Activated T-cell treated with anti-CD3 and anti-CD28 coated beads, Interleukin-2, amount 50 U/mL, for 72 hours (primary cell): ENCODE data around the gene TIMM21. TPM values are rescaled to one million over a fixed set of nuclear protein-coding genes. Genes with fewer than 3 reads are reported as not detected.
A peak's percentile ranks its signal among the peaks of the same experiment; 100 is the strongest.

Experiments used
- ATAC-seq, 2 donors: fragments of 150-1000 bp; cut with Tn5 transposase; replicated peaks in 1 of 2; 2 replicates each; pipeline ENCODE4 v1.10.0; 2021; ENCODE audit warnings: moderate library complexity in 2 of 2, mild to moderate bottlenecking in 1 of 2
- DNase-seq, 2 donors: peaks; one replicate each; pipeline ENCODE4 v3.0.0; 2021 to 2022; ENCODE audit warnings: mixed read lengths in 1 of 2
- H3K27ac Mint-ChIP-seq: one replicate; pipeline ENCODE4 v1.8.0; 2022; ENCODE audit warnings: mild to moderate bottlenecking, moderate library complexity, mixed read lengths
- H3K27me3 Mint-ChIP-seq: one replicate; pipeline ENCODE4 v1.8.0; 2022; ENCODE audit warnings: low read depth, mixed read lengths
- H3K36me3 Mint-ChIP-seq, 2 donors: one replicate each; pipeline ENCODE4 v1.8.0; 2022; ENCODE audit warnings: mixed read lengths in 2 of 2, mild to moderate bottlenecking in 1 of 2; ENCODE audit not compliant: insufficient read depth in 2 of 2
- H3K4me1 Mint-ChIP-seq: one replicate; pipeline ENCODE4 v1.8.0; 2022; ENCODE audit warnings: low read depth, mixed read lengths
- H3K4me3 Mint-ChIP-seq, 2 donors: one replicate each; pipeline ENCODE4 v1.8.0; 2022; ENCODE audit warnings: mild to moderate bottlenecking in 2 of 2, mixed read lengths in 2 of 2, moderate library complexity in 2 of 2
- H3K9me3 Mint-ChIP-seq, 2 donors: one replicate each; pipeline ENCODE4 v1.8.0; 2022; ENCODE audit warnings: mixed read lengths in 2 of 2
- total RNA-seq, 2 donors: library from RNA; stranded (reverse); gene quantifications; one replicate each; pipeline ENCODE4 v1.2.3, GENCODE V29; 2022

The TIMM21 gene
- total RNA-seq, 2 donors from 2014 or later: 23.9 to 25.8 TPM

GRCh38 chr18:74153377-74153776 is 5.1 kb downstream of the TIMM21 start:
- Mint-ChIP-seq H3K9me3 (no peaks in the 10 kb centered on the region), H3K27ac (peak overlapping the region; percentile 20), H3K27me3 (no peaks in the 10 kb centered on the region), H3K4me1 (peaks cover 50% of the 10 kb centered on the region), H3K36me3 (peaks cover 6 to 11% of the 10 kb centered on the region in 2 donors), H3K4me3 (no peak overlapping the region)
- ATAC-seq (no peak), DNase-seq (no peak)

GRCh38 chr18:74153793-74154192 is 5.5 kb downstream of the TIMM21 start:
- no peak for DNase-seq

GRCh38 chr18:74154716-74155115 is 6.4 kb downstream of the TIMM21 start:
- Mint-ChIP-seq H3K4me1 (peaks cover 39% of the 10 kb centered on the region), H3K27me3 (no peaks in the 10 kb centered on the region), H3K9me3 (no peaks in the 10 kb centered on the region), H3K4me3 (no peak overlapping the region), H3K27ac (no peak overlapping the region), H3K36me3 (peaks cover 4 to 10% of the 10 kb centered on the region in 2 donors)
- ATAC-seq (no peak), DNase-seq (no peak)

More at GRCh38 chr18:74153793-74154192, 5.5 kb downstream of the TIMM21 start:
- H3K9me3 Mint-ChIP-seq: no peaks in the 10 kb centered on the region
- peaks cover 5 to 10% of the 10 kb centered on the region in 2 donors for H3K36me3 Mint-ChIP-seq
- ATAC-seq: no peak
- H3K27ac Mint-ChIP-seq: no peak overlapping the region
- peaks cover 48% of the 10 kb centered on the region for H3K4me1 Mint-ChIP-seq
- no peak overlapping the region for H3K4me3 Mint-ChIP-seq
- H3K27me3 Mint-ChIP-seq: no peaks in the 10 kb centered on the region

GRCh38 chr18:74155276-74155675 is 7.0 kb downstream of the TIMM21 start:
- Mint-ChIP-seq H3K9me3 (no peaks in the 10 kb centered on the region), H3K27me3 (no peaks in the 10 kb centered on the region), H3K27ac (no peak overlapping the region), H3K4me3 (no peak overlapping the region), H3K4me1 (peaks cover 33% of the 10 kb centered on the region), H3K36me3 (peaks cover 4 to 10% of the 10 kb centered on the region in 2 donors)
- DNase-seq (no peak), ATAC-seq (no peak)

GRCh38 chr18:74163019-74163660 is 14.8 kb downstream of the TIMM21 start:
- ATAC-seq (no peak), DNase-seq (no peak)
- Mint-ChIP-seq H3K27ac (no peak overlapping the region), H3K27me3 (no peaks in the 10 kb centered on the region), H3K4me3 (no peak overlapping the region), H3K36me3 (peaks cover 3 to 12% of the 10 kb centered on the region in 2 donors), H3K4me1 (no peaks in the 10 kb centered on the region), H3K9me3 (no peaks in the 10 kb centered on the region)

- ATAC-seq (no peak), DNase-seq (no peak)
- peaks cover 3% of the 10 kb centered on the region in 2 donors for H3K36me3 Mint-ChIP-seq
- H3K27ac Mint-ChIP-seq: no peak overlapping the region
- H3K27me3 Mint-ChIP-seq: no peaks in the 10 kb centered on the region
- H3K4me1 Mint-ChIP-seq: no peaks in the 10 kb centered on the region
- H3K4me3 Mint-ChIP-seq: no peak overlapping the region
- H3K9me3 Mint-ChIP-seq: no peaks in the 10 kb centered on the region
Measured at GRCh38 chr18:74166386-74166785, 18.1 kb downstream of the TIMM21 start.

- no peaks in the 10 kb centered on the region for H3K4me1 Mint-ChIP-seq
- no peaks in the 10 kb centered on the region for H3K9me3 Mint-ChIP-seq
- H3K27ac Mint-ChIP-seq: no peak overlapping the region
- H3K36me3 Mint-ChIP-seq: no peaks in the 10 kb centered on the region
- ATAC-seq: no peak
- no peak for DNase-seq
- peak overlapping the region; percentile 9 to 39 for H3K4me3 Mint-ChIP-seq
- peaks cover 38% of the 10 kb centered on the region for H3K27me3 Mint-ChIP-seq
Measured at GRCh38 chr18:74171910-74172606, 23.7 kb downstream of the TIMM21 start.

GRCh38 chr18:74172697-74173433 is 24.5 kb downstream of the TIMM21 start:
- ATAC-seq (no peak), DNase-seq (no peak)
- H3K36me3 Mint-ChIP-seq: no peaks in the 10 kb centered on the region
- peaks cover 40% of the 10 kb centered on the region for H3K27me3 Mint-ChIP-seq
- no peak overlapping the region for H3K27ac Mint-ChIP-seq
- no peak overlapping the region for H3K4me3 Mint-ChIP-seq
- H3K4me1 Mint-ChIP-seq: no peaks in the 10 kb centered on the region
- no peaks in the 10 kb centered on the region for H3K9me3 Mint-ChIP-seq

- peaks cover 40% of the 10 kb centered on the region for H3K27me3 Mint-ChIP-seq
- H3K4me3 Mint-ChIP-seq: no peak overlapping the region
- no peaks in the 10 kb centered on the region for H3K36me3 Mint-ChIP-seq
- H3K4me1 Mint-ChIP-seq: no peaks in the 10 kb centered on the region
- DNase-seq: no peak
- H3K9me3 Mint-ChIP-seq: no peaks in the 10 kb centered on the region
- H3K27ac Mint-ChIP-seq: no peak overlapping the region
- no peak for ATAC-seq
Measured at GRCh38 chr18:74173434-74173750, 25.1 kb downstream of the TIMM21 start.

GRCh38 chr18:74175658-74176057 is 27.3 kb downstream of the TIMM21 start:
- Mint-ChIP-seq H3K9me3 (no peaks in the 10 kb centered on the region), H3K27me3 (peaks cover 51% of the 10 kb centered on the region), H3K4me1 (no peaks in the 10 kb centered on the region), H3K27ac (no peak overlapping the region), H3K36me3 (no peaks in the 10 kb centered on the region), H3K4me3 (no peak overlapping the region)
- ATAC-seq: no peak
- DNase-seq: no peak

- DNase-seq: no peak
- no peaks in the 10 kb centered on the region for H3K4me1 Mint-ChIP-seq
- no peaks in the 10 kb centered on the region for H3K9me3 Mint-ChIP-seq
- H3K36me3 Mint-ChIP-seq: no peaks in the 10 kb centered on the region
- H3K27me3 Mint-ChIP-seq: peaks cover 40% of the 10 kb centered on the region
- no peak overlapping the region for H3K27ac Mint-ChIP-seq
- H3K4me3 Mint-ChIP-seq: no peak overlapping the region
- ATAC-seq: no peak
Measured at GRCh38 chr18:74178884-74179283, 30.6 kb downstream of the TIMM21 start.

GRCh38 chr18:74179623-74180199 is 31.4 kb downstream of the TIMM21 start:
- Mint-ChIP-seq H3K27ac (no peak overlapping the region), H3K9me3 (no peaks in the 10 kb centered on the region), H3K36me3 (no peaks in the 10 kb centered on the region), H3K4me1 (no peaks in the 10 kb centered on the region), H3K27me3 (peaks cover 48% of the 10 kb centered on the region), H3K4me3 (no peak overlapping the region)
- no peak for ATAC-seq
- no peak for DNase-seq

- Mint-ChIP-seq H3K4me1 (no peaks in the 10 kb centered on the region), H3K27me3 (peaks cover 39% of the 10 kb centered on the region), H3K9me3 (no peaks in the 10 kb centered on the region), H3K27ac (no peak overlapping the region), H3K36me3 (no peaks in the 10 kb centered on the region), H3K4me3 (no peak overlapping the region)
- no peak for ATAC-seq
- DNase-seq: no peak
Measured at GRCh38 chr18:74182335-74182734, 34.0 kb downstream of the TIMM21 start.
